GM23338 (cell line): Measurements from ENCODE around the gene DAGLB. TPM values are rescaled to one million over a fixed set of nuclear protein-coding genes. Genes with fewer than 3 reads are reported as not detected.
"Not testable (repeated sequence)": the region's sequence is repeated elsewhere in the genome, so short reads cannot be mapped to it uniquely, and the experiment has no call there.

Experiments
- ATAC-seq: fragments of 200-7000 bp; cut with Tn5 transposase; 3 replicates; pipeline ENCODE4 v1.9.1; 2020
- DNase-seq: peaks from one replicate; pipeline ENCODE4 v3.0.0-alpha.2; 2015; ENCODE audit warnings: low spot score
- H2AFZ ChIP-seq: fragments of 200-600 bp; sonication (generic); 2 replicates; pipeline ENCODE4 v1.8.0; 2016; ENCODE audit warnings: antibody characterized with exemption, mild to moderate bottlenecking, moderate library complexity
- H3F3A ChIP-seq: fragments of 200-600 bp; sonication (generic); replicated peaks from 2 replicates; pipeline ENCODE4 v1.8.0; 2017; ENCODE audit warnings: antibody characterized with exemption, mixed run types, low read depth
- H3K27ac ChIP-seq: fragments of 200-600 bp; sonication (generic); 2 replicates; pipeline ENCODE4 v1.6.1; 2016; ENCODE audit warnings: low read depth
- H3K27me3 ChIP-seq: fragments of 200-600 bp; sonication (generic); 2 replicates; pipeline ENCODE4 v1.8.0; 2016; ENCODE audit warnings: mild to moderate bottlenecking, mixed run types, moderate library complexity; ENCODE audit not compliant: insufficient read depth
- H3K36me3 ChIP-seq: fragments of 200-600 bp; sonication (generic); 2 replicates; pipeline ENCODE4 v1.8.0; 2016; ENCODE audit warnings: mild to moderate bottlenecking; ENCODE audit not compliant: insufficient read depth
- H3K4me1 ChIP-seq: fragments of 200-600 bp; sonication (generic); 2 replicates; pipeline ENCODE4 v1.8.0; 2016; ENCODE audit warnings: mild to moderate bottlenecking, moderate library complexity; ENCODE audit not compliant: insufficient read depth
- H3K4me2 ChIP-seq: fragments of 200-600 bp; sonication (generic); 2 replicates; pipeline ENCODE4 v1.7.1; 2017; ENCODE audit warnings: mixed run types
- H3K4me3 ChIP-seq: fragments of 200-600 bp; sonication (generic); 2 replicates; pipeline ENCODE4 v1.6.1; 2016; ENCODE audit warnings: mixed run types
- H3K79me2 ChIP-seq: fragments of 200-600 bp; sonication (generic); replicated peaks from 2 replicates; pipeline ENCODE4 v1.8.0; 2017; ENCODE audit warnings: mild to moderate bottlenecking; ENCODE audit not compliant: insufficient read depth
- H3K9me2 ChIP-seq: fragments of 200-600 bp; sonication (generic); 2 replicates; pipeline ENCODE4 v1.8.0; 2017; ENCODE audit not compliant: insufficient read depth
- H4K20me1 ChIP-seq: fragments of 200-600 bp; sonication (generic); replicated peaks from 2 replicates; pipeline ENCODE4 v1.8.0; 2017; ENCODE audit warnings: mild to moderate bottlenecking; ENCODE audit not compliant: insufficient read depth
- H3K27ac Mint-ChIP-seq: 2 replicates; pipeline ENCODE4 v1.8.0; 2020; ENCODE audit warnings: inconsistent platforms, mild to moderate bottlenecking, moderate library complexity, mixed read lengths
- H3K27me3 Mint-ChIP-seq: 3 replicates; pipeline ENCODE4 v1.8.0; 2022; ENCODE audit warnings: low read depth, mild to moderate bottlenecking, moderate library complexity, mixed read lengths, inconsistent platforms; ENCODE audit not compliant: insufficient read depth, poor library complexity
- H3K36me3 Mint-ChIP-seq: 3 replicates; pipeline ENCODE4 v1.8.0; 2021; ENCODE audit warnings: low read depth, mild to moderate bottlenecking, inconsistent platforms, moderate library complexity, mixed read lengths
- H3K4me1 Mint-ChIP-seq: 3 replicates; pipeline ENCODE4 v1.8.0; 2020; ENCODE audit warnings: mild to moderate bottlenecking, inconsistent platforms, mixed read lengths
- H3K4me3 Mint-ChIP-seq: 3 replicates; pipeline ENCODE4 v1.8.0; 2021; ENCODE audit warnings: moderate library complexity, mild to moderate bottlenecking, inconsistent platforms, mixed read lengths
- H3K9me3 Mint-ChIP-seq: 3 replicates; pipeline ENCODE4 v1.8.0; 2020; ENCODE audit warnings: moderate library complexity, mild to moderate bottlenecking, inconsistent platforms, mixed read lengths
- CTCF ChIP-seq, 2 experiments: fragments of 200-600 bp in 1 of 2; sonication (generic) in 1 of 2; conservative IDR thresholded peaks; 2 replicates each; pipeline versions ENCODE4 v1.5.1 to v1.6.1; 2016 to 2017; ENCODE audit warnings: antibody characterized with exemption in 2 of 2, low read depth in 2 of 2, mild to moderate bottlenecking in 2 of 2, moderate library complexity in 1 of 2
- EZH2phosphoT487 ChIP-seq: fragments of 200-600 bp; sonication (generic); IDR thresholded peaks from one replicate; pipeline ENCODE4 v1.8.1; 2018; ENCODE audit warnings: antibody characterized with exemption; ENCODE audit not compliant: unreplicated experiment
- NANOG ChIP-seq: IDR thresholded peaks from 2 replicates; pipeline ENCODE4 v1.6.1; 2016; ENCODE audit warnings: antibody characterized with exemption, borderline replicate concordance
- REST ChIP-seq: IDR thresholded peaks from one replicate; pipeline ENCODE4 v1.6.1; 2018; ENCODE audit warnings: antibody characterized with exemption; ENCODE audit not compliant: unreplicated experiment
- ZNF114 ChIP-seq: fragments of 250-450 bp; sonication (Bioruptor Pico); IDR thresholded peaks from 2 replicates; pipeline ENCODE4 v1.5.0; 2020; ENCODE audit warnings: mild to moderate bottlenecking, moderate library complexity
- polyA plus RNA-seq: library from polyadenylated mRNA; unstranded; fragments of >200 nt; fragmentation: Nextera tagmentation; extraction: Ambion mirVana; gene quantifications from 2 replicates; pipeline ENCODE4 v1.2.1, GENCODE V29; 2016
- total RNA-seq: library from RNA; depleted of rRNA; stranded (reverse); fragments of >200 nt; shearing (Covaris generic); gene quantifications from 2 replicates; pipeline ENCODE4 v1.2.3, GENCODE V29; 2014

The DAGLB gene
- total and polyA plus RNA-seq, 2 experiments from 2014 or later: 13.8 to 26.0 TPM

GRCh38 chr7:6451224-6451705 is 3.5 kb upstream of the DAGLB start (continued):
- TF ChIP-seq CTCF (conservative IDR thresholded peaks at IDR 0.05; ENCODE audit: low read depth in 2 of 2) (no peak), REST (no peak), ZNF114 (no peak), NANOG (no peak), EZH2phosphoT487 (no peak)

GRCh38 chr7:6450591-6450990 is 2.8 kb upstream of the DAGLB start:
- H3K4me2 ChIP-seq, H3K9me2 ChIP-seq, DNase-seq, H2AFZ ChIP-seq, ATAC-seq, H3K36me3 ChIP-seq, H3K27ac Mint-ChIP-seq, H3K4me3 ChIP-seq, H3K4me1 Mint-ChIP-seq, H3K27ac ChIP-seq, H3K4me1 ChIP-seq, H3K9me3 Mint-ChIP-seq, H3F3A ChIP-seq, H3K36me3 Mint-ChIP-seq, H3K27me3 ChIP-seq: not testable (repeated sequence)
- Histone ChIP-seq H3K79me2 (peaks cover 13% of the 10 kb centered on the region), H4K20me1 (peaks cover 10% of the 10 kb centered on the region)
- peak overlapping the region; percentile 9; the same call in 1 of the 3 replicates for H3K4me3 Mint-ChIP-seq
- H3K27me3 Mint-ChIP-seq: peaks cover 14% of the 10 kb centered on the region

- H4K20me1 ChIP-seq: peaks cover 15% of the 10 kb centered on the region
- peaks cover 17% of the 10 kb centered on the region for H3K36me3 Mint-ChIP-seq
- H3F3A ChIP-seq, H3K4me3 Mint-ChIP-seq, H3K9me2 ChIP-seq, H3K4me1 ChIP-seq, H3K27me3 ChIP-seq, H3K4me2 ChIP-seq, ATAC-seq, H3K4me1 Mint-ChIP-seq, H3K9me3 Mint-ChIP-seq, H3K27ac Mint-ChIP-seq, DNase-seq, H2AFZ ChIP-seq, H3K27ac ChIP-seq, H3K4me3 ChIP-seq: not testable (repeated sequence)
- H3K79me2 ChIP-seq: peaks cover 20% of the 10 kb centered on the region
- peaks cover 11% of the 10 kb centered on the region for H3K36me3 ChIP-seq
- peaks cover 14% of the 10 kb centered on the region for H3K27me3 Mint-ChIP-seq
These were observed 2.1 kb upstream of the DAGLB start for GRCh38 chr7:6449884-6450283.
